ENCODE data around the gene SUSD2.

SUSD2 gene

DNA sequence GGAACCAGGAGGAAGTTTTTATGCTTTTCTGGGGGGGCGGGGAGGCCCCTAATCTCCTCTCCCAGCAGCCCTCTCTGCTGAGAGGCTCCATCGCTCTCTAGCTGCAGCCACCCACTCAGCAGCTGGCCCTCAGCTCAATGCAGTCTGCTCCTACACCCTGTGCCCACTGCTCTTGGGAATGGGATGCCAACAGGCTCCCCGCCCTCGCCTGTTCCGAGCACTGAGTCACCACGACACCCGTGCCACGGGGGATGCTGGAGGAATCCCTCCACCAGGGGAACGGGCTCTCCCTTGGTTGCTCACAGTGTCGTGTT is 23.5 kb upstream of the SUSD2 start:
- TF ChIP-seq RARB (CRISPR knock-in tag; IDR thresholded peaks at IDR 0.05) = no peak
- TF ChIP-seq OSR1 (CRISPR knock-in tag; IDR thresholded peaks at IDR 0.05) = no peak
- TF ChIP-seq ZNF8 (CRISPR knock-in tag; IDR thresholded peaks at IDR 0.05) = no peak
- TF ChIP-seq SNAI2 (CRISPR knock-in tag; IDR thresholded peaks at IDR 0.05) = no peak
- TF ChIP-seq ESRRG (CRISPR knock-in tag; IDR thresholded peaks at IDR 0.05) = no peak
- no peak for TF ChIP-seq ZNF70 (CRISPR knock-in tag; IDR thresholded peaks at IDR 0.05)
- no peak for TF ChIP-seq PPARA (CRISPR knock-in tag; IDR thresholded peaks at IDR 0.05; ENCODE audit: borderline replicate concordance)
- no peak for TF ChIP-seq ISL1 (CRISPR knock-in tag; IDR thresholded peaks at IDR 0.05)
- TF ChIP-seq TCF4 (CRISPR knock-in tag; IDR thresholded peaks at IDR 0.05; ENCODE audit: borderline replicate concordance) = no peak
- TF ChIP-seq ARNTL (CRISPR knock-in tag; IDR thresholded peaks at IDR 0.05; ENCODE audit: borderline replicate concordance, low read depth) = no peak
- TF ChIP-seq BACH2 (CRISPR knock-in tag; IDR thresholded peaks at IDR 0.05; ENCODE audit: borderline replicate concordance) = no peak
- TF ChIP-seq, protein P1, sequence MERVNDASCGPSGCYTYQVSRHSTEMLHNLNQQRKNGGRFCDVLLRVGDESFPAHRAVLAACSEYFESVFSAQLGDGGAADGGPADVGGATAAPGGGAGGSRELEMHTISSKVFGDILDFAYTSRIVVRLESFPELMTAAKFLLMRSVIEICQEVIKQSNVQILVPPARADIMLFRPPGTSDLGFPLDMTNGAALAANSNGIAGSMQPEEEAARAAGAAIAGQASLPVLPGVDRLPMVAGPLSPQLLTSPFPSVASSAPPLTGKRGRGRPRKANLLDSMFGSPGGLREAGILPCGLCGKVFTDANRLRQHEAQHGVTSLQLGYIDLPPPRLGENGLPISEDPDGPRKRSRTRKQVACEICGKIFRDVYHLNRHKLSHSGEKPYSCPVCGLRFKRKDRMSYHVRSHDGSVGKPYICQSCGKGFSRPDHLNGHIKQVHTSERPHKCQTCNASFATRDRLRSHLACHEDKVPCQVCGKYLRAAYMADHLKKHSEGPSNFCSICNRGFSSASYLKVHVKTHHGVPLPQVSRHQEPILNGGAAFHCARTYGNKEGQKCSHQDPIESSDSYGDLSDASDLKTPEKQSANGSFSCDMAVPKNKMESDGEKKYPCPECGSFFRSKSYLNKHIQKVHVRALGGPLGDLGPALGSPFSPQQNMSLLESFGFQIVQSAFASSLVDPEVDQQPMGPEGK (CRISPR knock-in tag; IDR thresholded peaks at IDR 0.05; ENCODE audit: borderline replicate concordance) = no peak
- TF ChIP-seq GLIS3 (CRISPR knock-in tag; IDR thresholded peaks at IDR 0.05) = no peak
- TF ChIP-seq, protein P2, sequence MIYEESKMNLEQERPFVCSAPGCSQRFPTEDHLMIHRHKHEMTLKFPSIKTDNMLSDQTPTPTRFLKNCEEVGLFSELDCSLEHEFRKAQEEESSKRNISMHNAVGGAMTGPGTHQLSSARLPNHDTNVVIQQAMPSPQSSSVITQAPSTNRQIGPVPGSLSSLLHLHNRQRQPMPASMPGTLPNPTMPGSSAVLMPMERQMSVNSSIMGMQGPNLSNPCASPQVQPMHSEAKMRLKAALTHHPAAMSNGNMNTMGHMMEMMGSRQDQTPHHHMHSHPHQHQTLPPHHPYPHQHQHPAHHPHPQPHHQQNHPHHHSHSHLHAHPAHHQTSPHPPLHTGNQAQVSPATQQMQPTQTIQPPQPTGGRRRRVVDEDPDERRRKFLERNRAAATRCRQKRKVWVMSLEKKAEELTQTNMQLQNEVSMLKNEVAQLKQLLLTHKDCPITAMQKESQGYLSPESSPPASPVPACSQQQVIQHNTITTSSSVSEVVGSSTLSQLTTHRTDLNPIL (CRISPR knock-in tag; IDR thresholded peaks at IDR 0.05; ENCODE audit: low read depth) = no peak
- no peak for TF ChIP-seq TOX (CRISPR knock-in tag; IDR thresholded peaks at IDR 0.05; ENCODE audit: borderline replicate concordance)
- no peak for TF ChIP-seq CSDC2 (CRISPR knock-in tag; IDR thresholded peaks at IDR 0.05)
- TF ChIP-seq ZC3H10 (CRISPR knock-in tag; IDR thresholded peaks at IDR 0.05) = no peak
- TF ChIP-seq ZNF565 (CRISPR knock-in tag; conservative IDR thresholded peaks at IDR 0.05; ENCODE audit: low read depth) = no peak
- TF ChIP-seq, protein P3, sequence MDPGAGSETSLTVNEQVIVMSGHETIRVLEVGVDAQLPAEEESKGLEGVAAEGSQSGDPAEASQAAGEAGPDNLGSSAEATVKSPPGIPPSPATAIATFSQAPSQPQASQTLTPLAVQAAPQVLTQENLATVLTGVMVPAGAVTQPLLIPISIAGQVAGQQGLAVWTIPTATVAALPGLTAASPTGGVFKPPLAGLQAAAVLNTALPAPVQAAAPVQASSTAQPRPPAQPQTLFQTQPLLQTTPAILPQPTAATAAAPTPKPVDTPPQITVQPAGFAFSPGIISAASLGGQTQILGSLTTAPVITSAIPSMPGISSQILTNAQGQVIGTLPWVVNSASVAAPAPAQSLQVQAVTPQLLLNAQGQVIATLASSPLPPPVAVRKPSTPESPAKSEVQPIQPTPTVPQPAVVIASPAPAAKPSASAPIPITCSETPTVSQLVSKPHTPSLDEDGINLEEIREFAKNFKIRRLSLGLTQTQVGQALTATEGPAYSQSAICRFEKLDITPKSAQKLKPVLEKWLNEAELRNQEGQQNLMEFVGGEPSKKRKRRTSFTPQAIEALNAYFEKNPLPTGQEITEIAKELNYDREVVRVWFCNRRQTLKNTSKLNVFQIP (CRISPR knock-in tag; IDR thresholded peaks at IDR 0.05; ENCODE audit: borderline replicate concordance, low read depth) = no peak
- TF ChIP-seq, protein P4, sequence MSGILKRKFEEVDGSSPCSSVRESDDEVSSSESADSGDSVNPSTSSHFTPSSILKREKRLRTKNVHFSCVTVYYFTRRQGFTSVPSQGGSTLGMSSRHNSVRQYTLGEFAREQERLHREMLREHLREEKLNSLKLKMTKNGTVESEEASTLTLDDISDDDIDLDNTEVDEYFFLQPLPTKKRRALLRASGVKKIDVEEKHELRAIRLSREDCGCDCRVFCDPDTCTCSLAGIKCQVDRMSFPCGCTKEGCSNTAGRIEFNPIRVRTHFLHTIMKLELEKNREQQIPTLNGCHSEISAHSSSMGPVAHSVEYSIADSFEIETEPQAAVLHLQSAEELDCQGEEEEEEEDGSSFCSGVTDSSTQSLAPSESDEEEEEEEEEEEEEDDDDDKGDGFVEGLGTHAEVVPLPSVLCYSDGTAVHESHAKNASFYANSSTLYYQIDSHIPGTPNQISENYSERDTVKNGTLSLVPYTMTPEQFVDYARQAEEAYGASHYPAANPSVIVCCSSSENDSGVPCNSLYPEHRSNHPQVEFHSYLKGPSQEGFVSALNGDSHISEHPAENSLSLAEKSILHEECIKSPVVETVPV (CRISPR knock-in tag; IDR thresholded peaks at IDR 0.05) = no peak
- ATAC-seq = no peak

DNA sequence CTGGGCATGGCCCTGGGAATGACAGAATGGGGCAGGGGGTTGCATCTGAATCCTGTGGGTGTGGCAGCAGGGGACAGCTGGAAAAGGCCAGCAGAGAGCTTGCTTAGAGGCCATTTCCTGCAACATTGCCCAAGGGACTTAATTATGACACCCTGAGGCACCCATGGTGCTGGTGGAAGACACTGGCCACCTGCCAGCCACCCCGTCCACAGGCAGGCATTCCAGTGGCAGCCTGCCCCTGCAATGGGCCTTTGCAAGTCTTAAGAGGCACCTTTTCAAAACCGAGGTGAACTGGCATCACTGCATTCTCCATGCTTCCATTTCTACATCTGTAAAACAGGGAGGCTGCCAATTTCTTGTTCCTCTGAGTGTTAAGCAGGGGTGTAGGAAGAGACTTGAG is 21.6 kb upstream of the SUSD2 start:
- TF ChIP-seq OSR1 (CRISPR knock-in tag; IDR thresholded peaks at IDR 0.05) (no peak), ZC3H10 (CRISPR knock-in tag; IDR thresholded peaks at IDR 0.05) (no peak), TOX (CRISPR knock-in tag; IDR thresholded peaks at IDR 0.05; ENCODE audit: borderline replicate concordance) (no peak), PPARA (CRISPR knock-in tag; IDR thresholded peaks at IDR 0.05; ENCODE audit: borderline replicate concordance) (no peak), ZFP3 (CRISPR knock-in tag; IDR thresholded peaks at IDR 0.05) (no peak)
- TF ChIP-seq, protein P3 (CRISPR knock-in tag; IDR thresholded peaks at IDR 0.05; ENCODE audit: borderline replicate concordance, low read depth) = no peak
- ATAC-seq = no peak

DNA sequence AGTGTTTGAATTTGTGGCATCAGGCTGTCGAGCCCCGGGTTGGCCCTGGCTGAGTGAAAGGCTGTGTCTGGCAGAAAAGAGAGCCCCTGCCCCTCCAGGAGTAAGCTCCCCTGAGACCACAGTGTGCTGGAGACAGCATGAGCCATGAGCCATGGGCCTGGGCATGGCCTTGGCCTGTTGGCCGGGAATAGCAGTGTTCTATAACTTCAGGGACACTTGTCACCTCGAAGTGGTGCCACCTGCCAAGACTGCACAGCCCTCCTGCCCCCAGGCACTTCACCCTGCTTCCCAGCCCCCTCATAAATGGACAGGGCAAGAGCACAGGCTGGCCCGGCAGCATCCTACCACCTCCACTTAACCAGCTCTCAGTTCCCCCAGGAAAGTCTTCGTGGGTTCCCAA is 20.7 kb upstream of the SUSD2 start:
- no peak for TF ChIP-seq GLIS3 (CRISPR knock-in tag; IDR thresholded peaks at IDR 0.05)
- no peak for TF ChIP-seq TOX (CRISPR knock-in tag; IDR thresholded peaks at IDR 0.05; ENCODE audit: borderline replicate concordance)
- TF ChIP-seq CSDC2 (CRISPR knock-in tag; IDR thresholded peaks at IDR 0.05) = no peak
- no peak for TF ChIP-seq ISL1 (CRISPR knock-in tag; IDR thresholded peaks at IDR 0.05)
- no peak for TF ChIP-seq ZNF8 (CRISPR knock-in tag; IDR thresholded peaks at IDR 0.05)
- no peak for TF ChIP-seq ZNF70 (CRISPR knock-in tag; IDR thresholded peaks at IDR 0.05)
- no peak for TF ChIP-seq SNAI2 (CRISPR knock-in tag; IDR thresholded peaks at IDR 0.05)
- TF ChIP-seq ZNF565 (CRISPR knock-in tag; conservative IDR thresholded peaks at IDR 0.05; ENCODE audit: low read depth) = no peak
- no peak for TF ChIP-seq ZC3H10 (CRISPR knock-in tag; IDR thresholded peaks at IDR 0.05)
- TF ChIP-seq, protein P2 (CRISPR knock-in tag; IDR thresholded peaks at IDR 0.05; ENCODE audit: low read depth) = no peak
- TF ChIP-seq ARNTL (CRISPR knock-in tag; IDR thresholded peaks at IDR 0.05; ENCODE audit: borderline replicate concordance, low read depth) = no peak
- TF ChIP-seq, protein P1 (CRISPR knock-in tag; IDR thresholded peaks at IDR 0.05; ENCODE audit: borderline replicate concordance) = no peak
- TF ChIP-seq TCF4 (CRISPR knock-in tag; IDR thresholded peaks at IDR 0.05; ENCODE audit: borderline replicate concordance) = no peak
- TF ChIP-seq, protein P3 (CRISPR knock-in tag; IDR thresholded peaks at IDR 0.05; ENCODE audit: borderline replicate concordance, low read depth) = no peak
- no peak for ATAC-seq

All from SK-N-SH treated with all-trans-retinoic acid at 6 μM for 48 hours (cell line).